Activated naive CD8-positive, alpha-beta T cell treated with anti-CD3 and anti-CD28 coated beads, Interleukin-2, amount 50 U/mL, for 24 hours (primary cell): ENCODE data around the gene SUPT5H.

Experiments used
- ATAC-seq: fragments of 150-1000 bp; cut with Tn5 transposase; one replicate; pipeline ENCODE4 v1.10.0; 2021
- DNase-seq: peaks from one replicate; pipeline ENCODE4 v3.0.0; 2021
- H3K27ac Mint-ChIP-seq: one replicate; pipeline ENCODE4 v1.8.0; 2021; ENCODE audit warnings: mild to moderate bottlenecking, mixed read lengths
- H3K27me3 Mint-ChIP-seq: one replicate; pipeline ENCODE4 v1.8.0; 2021; ENCODE audit warnings: mixed read lengths
- H3K36me3 Mint-ChIP-seq: one replicate; pipeline ENCODE4 v1.8.0; 2021; ENCODE audit warnings: low read depth, mixed read lengths
- H3K4me1 Mint-ChIP-seq: one replicate; pipeline ENCODE4 v1.8.0; 2021; ENCODE audit warnings: mixed read lengths
- H3K4me3 Mint-ChIP-seq: one replicate; pipeline ENCODE4 v1.8.0; 2021; ENCODE audit warnings: mild to moderate bottlenecking, moderate library complexity, mixed read lengths
- H3K9me3 Mint-ChIP-seq: one replicate; pipeline ENCODE4 v1.8.0; 2021; ENCODE audit warnings: mixed read lengths

SUPT5H gene

DNA sequence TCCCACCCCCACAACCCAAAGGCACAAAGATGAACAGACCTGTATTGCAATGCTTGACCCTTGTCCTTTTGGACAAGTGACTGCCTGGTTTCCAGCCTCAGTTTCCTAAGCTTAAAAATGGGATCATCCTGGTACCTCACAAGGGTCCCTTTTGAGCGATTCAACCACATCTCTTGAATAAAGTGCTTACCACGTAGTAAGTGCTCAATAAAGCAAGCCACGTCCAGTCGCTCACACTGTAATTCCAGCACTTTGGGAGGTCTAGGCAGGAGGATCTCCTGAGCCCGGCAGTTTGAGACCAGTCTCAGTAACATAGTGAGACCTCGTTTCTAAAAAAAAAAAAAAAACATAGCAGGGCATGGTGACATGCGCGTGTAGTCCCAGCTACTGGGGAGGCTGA lies 54.5 kb downstream of the SUPT5H start:
- H3K4me1 Mint-ChIP-seq, result peaks cover 19% of the 10 kb centered on the region
- no peaks in the 10 kb centered on the region for H3K36me3 Mint-ChIP-seq
- H3K9me3 Mint-ChIP-seq, result no peaks in the 10 kb centered on the region
- H3K4me3 Mint-ChIP-seq, result peak overlapping the region; percentile 63
- no peak for DNase-seq
- no peak for ATAC-seq
- H3K27ac Mint-ChIP-seq, result no peak overlapping the region
- H3K27me3 Mint-ChIP-seq, result peaks cover 57% of the 10 kb centered on the region

DNA sequence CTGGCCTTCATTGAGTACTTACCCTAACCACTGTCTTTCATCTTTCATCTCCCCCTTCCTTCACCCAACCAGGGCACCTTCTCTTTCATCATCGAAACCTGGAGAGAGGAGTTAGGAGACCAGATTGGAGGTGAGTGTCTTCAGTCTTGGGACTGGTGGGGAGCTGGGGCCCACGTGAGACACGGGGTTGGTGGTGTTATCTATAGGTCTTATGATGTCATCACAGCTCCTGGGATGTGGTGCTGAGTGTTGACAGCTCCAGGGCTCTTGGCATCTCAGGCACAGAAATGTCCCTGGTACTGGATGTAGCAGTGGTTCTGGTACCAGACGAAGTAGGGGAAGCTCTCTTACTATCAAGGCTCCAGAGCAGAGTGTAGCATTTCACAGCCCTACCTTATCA lies 55.2 kb downstream of the SUPT5H start:
- no peaks in the 10 kb centered on the region for H3K9me3 Mint-ChIP-seq
- no peak overlapping the region for H3K4me3 Mint-ChIP-seq
- DNase-seq (no peak), ATAC-seq (no peak)
- H3K36me3 Mint-ChIP-seq, result no peaks in the 10 kb centered on the region
- peaks cover 59% of the 10 kb centered on the region for H3K27me3 Mint-ChIP-seq
- H3K4me1 Mint-ChIP-seq, result peaks cover 20% of the 10 kb centered on the region
- no peak overlapping the region for H3K27ac Mint-ChIP-seq

DNA sequence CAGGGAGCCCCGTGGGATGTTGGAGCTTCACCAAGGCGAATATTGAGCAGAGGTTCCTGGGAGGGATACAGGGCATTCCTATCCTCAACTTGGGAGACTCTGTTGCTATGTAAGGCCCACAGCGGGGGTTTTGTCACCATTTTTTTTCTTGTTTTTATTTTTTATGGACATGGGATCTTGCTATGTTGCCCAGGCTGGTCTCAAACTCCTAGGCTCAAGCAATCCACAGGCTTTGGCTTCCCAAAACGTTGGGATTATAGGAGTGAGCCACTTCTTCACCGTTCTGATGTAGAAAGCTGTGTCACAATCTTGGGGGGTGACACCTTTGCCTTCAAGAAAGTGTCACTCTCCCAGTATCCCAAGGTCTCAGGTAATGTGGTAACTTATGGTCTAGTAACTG lies 56.0 kb downstream of the SUPT5H start:
- Mint-ChIP-seq H3K4me3 (no peak overlapping the region), H3K36me3 (peaks cover under 1% of the 10 kb centered on the region), H3K4me1 (peaks cover 22% of the 10 kb centered on the region), H3K27ac (no peak overlapping the region), H3K9me3 (no peaks in the 10 kb centered on the region), H3K27me3 (peaks cover 59% of the 10 kb centered on the region)
- ATAC-seq (no peak), DNase-seq (no peak)

DNA sequence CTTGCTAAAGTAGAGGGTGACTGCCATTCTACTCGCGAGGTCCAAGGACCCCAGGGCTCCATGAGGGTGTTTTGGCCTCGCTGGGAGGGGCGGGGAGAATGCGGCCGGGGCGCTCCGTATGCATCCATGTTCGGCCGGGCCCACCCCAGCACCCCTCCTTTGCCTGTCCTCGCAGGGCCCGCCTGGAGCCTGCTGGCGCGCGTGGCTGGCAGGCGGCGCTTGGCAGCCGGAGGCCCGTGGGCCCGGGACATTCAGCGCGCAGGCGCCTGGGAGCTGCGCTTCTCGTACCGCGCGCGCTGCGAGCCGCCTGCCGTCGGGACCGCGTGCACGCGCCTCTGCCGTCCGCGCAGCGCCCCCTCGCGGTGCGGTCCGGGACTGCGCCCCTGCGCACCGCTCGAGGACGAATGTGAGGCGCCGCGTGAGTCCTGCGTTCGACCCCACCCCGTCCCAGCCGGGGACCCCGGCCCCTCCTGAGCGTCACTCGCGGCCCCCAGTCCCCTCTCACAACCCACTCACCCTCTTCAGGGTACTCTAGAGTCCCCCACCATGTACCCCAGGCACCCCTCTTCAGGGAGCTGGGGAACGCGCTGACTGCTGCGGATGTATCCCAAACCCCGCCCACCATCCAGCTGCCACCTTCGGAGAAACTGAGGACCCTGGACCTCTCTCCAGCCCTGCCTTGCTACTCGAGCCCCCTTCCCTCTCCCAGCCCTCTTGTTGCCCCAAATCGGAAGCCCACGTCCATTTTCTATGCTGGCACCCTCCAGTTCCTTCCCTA lies 57.4 kb downstream of the SUPT5H start:
- ATAC-seq (peak; percentile 34), DNase-seq (peak; percentile 82)
- Mint-ChIP-seq H3K27me3 (peaks cover 65% of the 10 kb centered on the region), H3K27ac (peak overlapping the region; percentile 56), H3K4me3 (peak overlapping the region; percentile 9), H3K4me1 (peaks cover 32% of the 10 kb centered on the region), H3K9me3 (no peaks in the 10 kb centered on the region), H3K36me3 (peaks cover 2% of the 10 kb centered on the region)

GRCh38 chr19:39506598-39506943 lies 61.2 kb downstream of the SUPT5H start:
- H3K27me3 Mint-ChIP-seq, result peaks cover 46% of the 10 kb centered on the region
- DNase-seq, result no peak
- no peaks in the 10 kb centered on the region for H3K9me3 Mint-ChIP-seq
- peaks cover 22% of the 10 kb centered on the region for H3K4me1 Mint-ChIP-seq
- no peak for ATAC-seq
- peaks cover 2% of the 10 kb centered on the region for H3K36me3 Mint-ChIP-seq
- no peak overlapping the region for H3K27ac Mint-ChIP-seq
- peak overlapping the region; percentile 45 for H3K4me3 Mint-ChIP-seq

DNA sequence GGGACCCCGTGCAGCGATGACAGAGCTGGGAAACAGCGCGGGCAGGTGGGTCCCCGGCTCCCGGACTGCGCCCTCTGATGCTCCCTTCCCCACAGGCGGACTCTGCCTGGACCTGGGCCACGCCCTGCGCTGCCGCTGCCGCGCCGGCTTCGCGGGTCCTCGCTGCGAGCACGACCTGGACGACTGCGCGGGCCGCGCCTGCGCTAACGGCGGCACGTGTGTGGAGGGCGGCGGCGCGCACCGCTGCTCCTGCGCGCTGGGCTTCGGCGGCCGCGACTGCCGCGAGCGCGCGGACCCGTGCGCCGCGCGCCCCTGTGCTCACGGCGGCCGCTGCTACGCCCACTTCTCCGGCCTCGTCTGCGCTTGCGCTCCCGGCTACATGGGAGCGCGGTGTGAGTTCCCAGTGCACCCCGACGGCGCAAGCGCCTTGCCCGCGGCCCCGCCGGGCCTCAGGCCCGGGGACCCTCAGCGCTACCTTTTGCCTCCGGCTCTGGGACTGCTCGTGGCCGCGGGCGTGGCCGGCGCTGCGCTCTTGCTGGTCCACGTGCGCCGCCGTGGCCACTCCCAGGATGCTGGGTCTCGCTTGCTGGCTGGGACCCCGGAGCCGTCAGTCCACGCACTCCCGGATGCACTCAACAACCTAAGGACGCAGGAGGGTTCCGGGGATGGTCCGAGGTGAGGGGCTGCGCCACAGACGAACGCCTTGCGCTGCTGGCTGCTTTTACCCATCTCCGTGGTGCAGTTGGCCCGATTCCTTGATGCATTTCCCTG lies 61.7 kb downstream of the SUPT5H start:
- ATAC-seq (peak; percentile 85), DNase-seq (peak; percentile 70)
- H3K9me3 Mint-ChIP-seq, result no peaks in the 10 kb centered on the region
- peak overlapping the region; percentile 42 for H3K27ac Mint-ChIP-seq
- H3K36me3 Mint-ChIP-seq, result peaks cover 2% of the 10 kb centered on the region
- H3K27me3 Mint-ChIP-seq, result peaks cover 48% of the 10 kb centered on the region
- peaks cover 22% of the 10 kb centered on the region for H3K4me1 Mint-ChIP-seq
- peak overlapping the region; percentile 80 for H3K4me3 Mint-ChIP-seq

- no peak for DNase-seq
- Mint-ChIP-seq H3K27ac (peak overlapping the region; percentile 42), H3K36me3 (peaks cover 2% of the 10 kb centered on the region), H3K4me1 (peaks cover 22% of the 10 kb centered on the region), H3K9me3 (no peaks in the 10 kb centered on the region), H3K4me3 (peak overlapping the region; percentile 80), H3K27me3 (peaks cover 49% of the 10 kb centered on the region)
- no peak for ATAC-seq
Observed at GRCh38 chr19:39507715-39508364, 62.5 kb downstream of the SUPT5H start.

GRCh38 chr19:39508629-39509028 lies 63.2 kb downstream of the SUPT5H start:
- no peak for ATAC-seq
- peaks cover 2% of the 10 kb centered on the region for H3K36me3 Mint-ChIP-seq
- H3K4me1 Mint-ChIP-seq, result peaks cover 19% of the 10 kb centered on the region
- no peaks in the 10 kb centered on the region for H3K9me3 Mint-ChIP-seq
- no peak overlapping the region for H3K4me3 Mint-ChIP-seq
- no peak for DNase-seq
- no peak overlapping the region for H3K27ac Mint-ChIP-seq
- peaks cover 51% of the 10 kb centered on the region for H3K27me3 Mint-ChIP-seq

DNA sequence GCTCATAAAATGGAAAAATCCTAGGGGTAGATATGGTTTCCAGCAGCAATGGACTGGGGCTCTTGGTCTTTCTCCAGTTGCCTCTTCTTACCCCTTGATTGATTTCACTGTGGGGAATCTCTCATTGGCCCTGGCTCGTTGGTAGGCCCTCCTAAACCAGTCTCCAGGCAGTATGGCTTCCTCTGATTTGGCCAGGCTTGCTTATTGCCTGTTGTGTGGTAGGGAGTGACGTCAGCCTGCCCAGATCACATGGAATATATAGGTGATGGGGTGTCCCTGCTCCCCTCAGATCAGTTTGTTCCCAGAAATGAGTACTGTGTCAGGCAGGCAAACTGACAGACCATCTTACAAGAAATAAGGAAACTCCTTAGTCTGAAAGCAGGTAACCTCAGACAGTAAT lies 63.9 kb downstream of the SUPT5H start:
- Mint-ChIP-seq H3K36me3 (peaks cover 2% of the 10 kb centered on the region), H3K9me3 (no peaks in the 10 kb centered on the region), H3K4me1 (peaks cover 19% of the 10 kb centered on the region), H3K4me3 (no peak overlapping the region), H3K27ac (no peak overlapping the region), H3K27me3 (peaks cover 52% of the 10 kb centered on the region)
- no peak for DNase-seq
- no peak for ATAC-seq

- Mint-ChIP-seq H3K36me3 (no peaks in the 10 kb centered on the region), H3K9me3 (no peaks in the 10 kb centered on the region), H3K4me3 (no peak overlapping the region), H3K27ac (no peak overlapping the region), H3K27me3 (peaks cover 56% of the 10 kb centered on the region), H3K4me1 (peaks cover 13% of the 10 kb centered on the region)
- no peak for ATAC-seq
- DNase-seq, result no peak
Observed at GRCh38 chr19:39512988-39513387, 67.6 kb downstream of the SUPT5H start.

- ATAC-seq (peak; percentile 50), DNase-seq (peak; percentile 34)
- H3K36me3 Mint-ChIP-seq, result no peaks in the 10 kb centered on the region
- H3K4me3 Mint-ChIP-seq, result peak within 1 kb of the TSS; percentile 64
- no peaks in the 10 kb centered on the region for H3K9me3 Mint-ChIP-seq
- H3K4me1 Mint-ChIP-seq, result peaks cover 8% of the 10 kb centered on the region
- no peak within 1 kb of the TSS for H3K27ac Mint-ChIP-seq
- peaks cover 48% of the 10 kb centered on the region for H3K27me3 Mint-ChIP-seq
Observed at GRCh38 chr19:39514840-39515550, 69.6 kb downstream of the SUPT5H start, which contains the start of gene SELENOV. Gene SELENOV (plus strand): TSS chr19:39515139. CDS start chr19:39515213, 74 bp downstream.

DNA sequence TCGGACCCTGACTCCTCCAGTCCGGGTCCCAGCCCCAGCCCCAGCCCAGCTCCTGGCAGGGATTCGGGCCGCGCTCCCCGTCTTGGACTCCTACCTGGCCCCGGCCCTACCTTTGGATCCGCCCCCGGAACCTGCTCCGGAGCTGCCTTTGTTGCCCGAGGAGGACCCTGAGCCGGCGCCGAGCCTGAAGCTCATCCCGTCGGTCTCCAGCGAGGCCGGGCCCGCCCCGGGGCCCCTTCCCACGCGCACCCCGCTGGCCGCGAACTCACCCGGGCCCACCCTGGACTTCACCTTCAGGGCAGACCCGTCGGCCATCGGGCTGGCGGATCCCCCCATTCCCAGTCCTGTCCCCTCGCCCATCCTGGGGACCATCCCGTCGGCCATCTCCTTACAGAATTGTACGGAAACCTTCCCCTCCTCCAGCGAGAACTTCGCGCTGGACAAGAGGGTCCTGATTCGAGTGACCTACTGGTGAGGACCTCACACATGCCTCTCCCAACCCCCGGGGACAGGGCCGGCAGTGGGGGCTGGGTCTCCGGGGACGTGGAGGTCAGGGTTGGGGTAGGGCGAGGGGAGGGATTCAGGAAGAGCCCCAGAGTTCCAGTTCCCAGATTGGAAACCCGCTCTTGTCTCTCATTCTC lies 70.3 kb downstream of the SUPT5H start:
- no peaks in the 10 kb centered on the region for H3K36me3 Mint-ChIP-seq
- no peaks in the 10 kb centered on the region for H3K9me3 Mint-ChIP-seq
- no peak overlapping the region for H3K27ac Mint-ChIP-seq
- H3K4me3 Mint-ChIP-seq, result peak overlapping the region; percentile 64
- DNase-seq (no peak), ATAC-seq (no peak)
- H3K27me3 Mint-ChIP-seq, result peaks cover 45% of the 10 kb centered on the region
- peaks cover 8% of the 10 kb centered on the region for H3K4me1 Mint-ChIP-seq

GRCh38 chr19:39516270-39516669 lies 70.9 kb downstream of the SUPT5H start:
- DNase-seq (no peak), ATAC-seq (no peak)
- Mint-ChIP-seq H3K4me1 (peaks cover 11% of the 10 kb centered on the region), H3K27ac (no peak overlapping the region), H3K4me3 (peak overlapping the region; percentile 19), H3K27me3 (peaks cover 45% of the 10 kb centered on the region), H3K36me3 (no peaks in the 10 kb centered on the region), H3K9me3 (no peaks in the 10 kb centered on the region)

- peaks cover 42% of the 10 kb centered on the region for H3K27me3 Mint-ChIP-seq
- no peaks in the 10 kb centered on the region for H3K9me3 Mint-ChIP-seq
- DNase-seq (no peak), ATAC-seq (no peak)
- H3K4me1 Mint-ChIP-seq, result peaks cover 15% of the 10 kb centered on the region
- peak overlapping the region; percentile 41 for H3K27ac Mint-ChIP-seq
- no peaks in the 10 kb centered on the region for H3K36me3 Mint-ChIP-seq
- H3K4me3 Mint-ChIP-seq, result no peak overlapping the region
Observed at GRCh38 chr19:39517432-39517831, 72.0 kb downstream of the SUPT5H start.
